Ishikawa (cell line): ENCODE data around the gene PRDM11.

ENCODE experiments used
- CEBPB ChIP-seq: IDR thresholded peaks from 2 replicates; pipeline ENCODE4 v1.6.1; 2012
- CREB1 ChIP-seq: IDR thresholded peaks from 2 replicates; pipeline ENCODE4 v1.6.1; 2012; ENCODE audit warnings: low read depth
- EGR1 ChIP-seq: IDR thresholded peaks from 2 replicates; pipeline ENCODE4 v1.6.1; 2012
- EP300 ChIP-seq: IDR thresholded peaks from 2 replicates; pipeline ENCODE4 v1.6.1; 2012; ENCODE audit warnings: borderline replicate concordance
- FOXM1 ChIP-seq: IDR thresholded peaks from 2 replicates; pipeline ENCODE4 v1.6.1; 2012; ENCODE audit warnings: low read depth, borderline replicate concordance
- NFIC ChIP-seq: IDR thresholded peaks from 2 replicates; pipeline ENCODE4 v1.6.1; 2012
- RAD21 ChIP-seq: IDR thresholded peaks from 2 replicates; pipeline ENCODE4 v1.6.1; 2012; ENCODE audit warnings: low read depth
- TAF1 ChIP-seq: IDR thresholded peaks from 2 replicates; pipeline ENCODE4 v1.6.1; 2012; ENCODE audit warnings: low read depth, mild to moderate bottlenecking
- TCF12 ChIP-seq: IDR thresholded peaks from 2 replicates; pipeline ENCODE4 v1.6.1; 2012; ENCODE audit warnings: low read depth
- TEAD4 ChIP-seq: IDR thresholded peaks from 2 replicates; pipeline ENCODE4 v1.6.1; 2012
- YY1 ChIP-seq: IDR thresholded peaks from 2 replicates; pipeline ENCODE4 v1.6.1; 2012; ENCODE audit warnings: low read depth
- ZBTB7A ChIP-seq: IDR thresholded peaks from 2 replicates; pipeline ENCODE4 v1.6.1; 2012; ENCODE audit warnings: low read depth
- TF ChIP-seq, protein P1 (sequence below): IDR thresholded peaks from 2 replicates; pipeline ENCODE4 v1.6.1; 2012
- TF ChIP-seq, protein P2 (sequence below): IDR thresholded peaks from 2 replicates; pipeline ENCODE4 v1.6.1; 2012
- TF ChIP-seq, protein P3 (sequence below): IDR thresholded peaks from 2 replicates; pipeline ENCODE4 v1.6.1; 2012; ENCODE audit warnings: low read depth, mild to moderate bottlenecking

PRDM11 gene

DNA sequence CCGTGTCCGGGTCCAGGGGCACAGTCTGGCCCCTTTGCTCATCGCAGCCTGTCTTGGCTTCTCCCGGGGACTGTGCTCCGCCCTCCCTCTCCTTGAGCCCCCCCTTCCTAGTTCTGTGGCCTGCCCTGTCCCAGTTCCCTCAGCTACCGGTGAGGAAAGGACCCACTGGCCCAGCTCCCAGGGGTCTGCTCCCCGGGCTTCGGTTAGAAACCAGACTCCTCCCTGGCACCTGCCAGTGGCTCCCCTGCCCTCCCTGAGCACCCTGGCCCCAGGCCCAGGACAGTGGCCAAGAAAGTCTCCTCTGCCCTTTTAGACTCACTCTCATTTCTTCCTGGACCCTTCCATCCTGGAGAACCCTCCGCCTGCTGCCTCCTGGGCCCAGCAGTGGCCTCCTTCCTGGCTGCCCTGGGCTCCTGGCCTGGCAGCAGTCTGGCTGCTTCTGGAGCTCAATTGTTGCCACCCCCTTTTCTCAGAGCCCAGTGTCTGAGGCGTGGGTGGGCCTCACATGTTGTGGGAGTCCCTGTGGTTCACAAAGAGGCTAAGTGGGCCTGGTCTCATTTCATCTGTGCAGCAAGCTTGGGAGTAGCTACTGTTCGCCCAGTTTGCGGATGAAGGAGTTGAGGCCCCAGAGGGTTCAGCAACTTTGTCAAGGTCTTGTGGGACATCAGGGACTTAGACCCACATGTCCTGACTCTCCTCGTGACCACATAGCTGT is 12.6 kb downstream of the PRDM11 start:
- no peak for TF ChIP-seq EP300
- TF ChIP-seq RAD21 = no peak
- no peak for TF ChIP-seq CEBPB
- TF ChIP-seq NFIC = no peak
- TF ChIP-seq EGR1 = no peak
- TF ChIP-seq ZBTB7A = no peak
- no peak for TF ChIP-seq TAF1
- TF ChIP-seq, protein P1, sequence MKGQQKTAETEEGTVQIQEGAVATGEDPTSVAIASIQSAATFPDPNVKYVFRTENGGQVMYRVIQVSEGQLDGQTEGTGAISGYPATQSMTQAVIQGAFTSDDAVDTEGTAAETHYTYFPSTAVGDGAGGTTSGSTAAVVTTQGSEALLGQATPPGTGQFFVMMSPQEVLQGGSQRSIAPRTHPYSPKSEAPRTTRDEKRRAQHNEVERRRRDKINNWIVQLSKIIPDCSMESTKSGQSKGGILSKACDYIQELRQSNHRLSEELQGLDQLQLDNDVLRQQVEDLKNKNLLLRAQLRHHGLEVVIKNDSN = no peak
- TF ChIP-seq, protein P2, sequence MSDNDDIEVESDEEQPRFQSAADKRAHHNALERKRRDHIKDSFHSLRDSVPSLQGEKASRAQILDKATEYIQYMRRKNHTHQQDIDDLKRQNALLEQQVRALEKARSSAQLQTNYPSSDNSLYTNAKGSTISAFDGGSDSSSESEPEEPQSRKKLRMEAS = no peak
- TF ChIP-seq FOXM1 = no peak
- no peak for TF ChIP-seq CREB1
- TF ChIP-seq TEAD4 = no peak
- TF ChIP-seq YY1 = no peak

DNA sequence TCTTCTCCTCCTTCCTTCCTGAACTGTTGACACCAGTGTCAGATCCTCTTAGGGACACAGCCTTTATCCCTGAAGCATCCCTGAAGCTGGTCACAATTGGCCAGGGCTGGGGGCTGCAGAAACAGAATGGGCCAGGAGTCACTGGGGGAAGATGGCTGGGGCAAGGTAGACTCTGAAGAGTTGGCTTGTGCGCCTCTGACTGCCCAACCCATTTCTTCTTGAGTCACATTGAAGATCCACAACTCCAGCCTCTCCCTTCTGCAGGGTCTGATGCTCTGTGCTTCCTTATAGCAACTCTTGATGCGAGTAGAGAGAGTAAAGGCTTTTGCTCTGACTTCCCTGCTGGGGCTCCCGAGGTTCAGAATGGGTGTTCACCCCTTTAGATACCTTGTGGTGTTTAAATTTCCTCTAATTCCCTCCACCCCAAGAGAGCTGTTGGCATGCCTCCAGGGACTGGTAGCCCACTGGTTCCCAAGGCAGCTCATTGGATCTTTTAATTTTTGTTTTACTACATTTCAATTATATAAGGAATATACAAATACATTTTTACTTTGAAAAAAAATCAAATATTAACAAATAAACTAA is 13.4 kb downstream of the PRDM11 start:
- TF ChIP-seq YY1 (no peak), FOXM1 (no peak), EGR1 (no peak), TCF12 (no peak), TAF1 (no peak), TEAD4 (no peak), RAD21 (no peak), NFIC (no peak), ZBTB7A (no peak), CREB1 (no peak), EP300 (no peak), CEBPB (no peak)
- TF ChIP-seq, protein P3, sequence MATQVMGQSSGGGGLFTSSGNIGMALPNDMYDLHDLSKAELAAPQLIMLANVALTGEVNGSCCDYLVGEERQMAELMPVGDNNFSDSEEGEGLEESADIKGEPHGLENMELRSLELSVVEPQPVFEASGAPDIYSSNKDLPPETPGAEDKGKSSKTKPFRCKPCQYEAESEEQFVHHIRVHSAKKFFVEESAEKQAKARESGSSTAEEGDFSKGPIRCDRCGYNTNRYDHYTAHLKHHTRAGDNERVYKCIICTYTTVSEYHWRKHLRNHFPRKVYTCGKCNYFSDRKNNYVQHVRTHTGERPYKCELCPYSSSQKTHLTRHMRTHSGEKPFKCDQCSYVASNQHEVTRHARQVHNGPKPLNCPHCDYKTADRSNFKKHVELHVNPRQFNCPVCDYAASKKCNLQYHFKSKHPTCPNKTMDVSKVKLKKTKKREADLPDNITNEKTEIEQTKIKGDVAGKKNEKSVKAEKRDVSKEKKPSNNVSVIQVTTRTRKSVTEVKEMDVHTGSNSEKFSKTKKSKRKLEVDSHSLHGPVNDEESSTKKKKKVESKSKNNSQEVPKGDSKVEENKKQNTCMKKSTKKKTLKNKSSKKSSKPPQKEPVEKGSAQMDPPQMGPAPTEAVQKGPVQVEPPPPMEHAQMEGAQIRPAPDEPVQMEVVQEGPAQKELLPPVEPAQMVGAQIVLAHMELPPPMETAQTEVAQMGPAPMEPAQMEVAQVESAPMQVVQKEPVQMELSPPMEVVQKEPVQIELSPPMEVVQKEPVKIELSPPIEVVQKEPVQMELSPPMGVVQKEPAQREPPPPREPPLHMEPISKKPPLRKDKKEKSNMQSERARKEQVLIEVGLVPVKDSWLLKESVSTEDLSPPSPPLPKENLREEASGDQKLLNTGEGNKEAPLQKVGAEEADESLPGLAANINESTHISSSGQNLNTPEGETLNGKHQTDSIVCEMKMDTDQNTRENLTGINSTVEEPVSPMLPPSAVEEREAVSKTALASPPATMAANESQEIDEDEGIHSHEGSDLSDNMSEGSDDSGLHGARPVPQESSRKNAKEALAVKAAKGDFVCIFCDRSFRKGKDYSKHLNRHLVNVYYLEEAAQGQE = no peak
- TF ChIP-seq, protein P2 = no peak
- TF ChIP-seq, protein P1 = no peak

DNA sequence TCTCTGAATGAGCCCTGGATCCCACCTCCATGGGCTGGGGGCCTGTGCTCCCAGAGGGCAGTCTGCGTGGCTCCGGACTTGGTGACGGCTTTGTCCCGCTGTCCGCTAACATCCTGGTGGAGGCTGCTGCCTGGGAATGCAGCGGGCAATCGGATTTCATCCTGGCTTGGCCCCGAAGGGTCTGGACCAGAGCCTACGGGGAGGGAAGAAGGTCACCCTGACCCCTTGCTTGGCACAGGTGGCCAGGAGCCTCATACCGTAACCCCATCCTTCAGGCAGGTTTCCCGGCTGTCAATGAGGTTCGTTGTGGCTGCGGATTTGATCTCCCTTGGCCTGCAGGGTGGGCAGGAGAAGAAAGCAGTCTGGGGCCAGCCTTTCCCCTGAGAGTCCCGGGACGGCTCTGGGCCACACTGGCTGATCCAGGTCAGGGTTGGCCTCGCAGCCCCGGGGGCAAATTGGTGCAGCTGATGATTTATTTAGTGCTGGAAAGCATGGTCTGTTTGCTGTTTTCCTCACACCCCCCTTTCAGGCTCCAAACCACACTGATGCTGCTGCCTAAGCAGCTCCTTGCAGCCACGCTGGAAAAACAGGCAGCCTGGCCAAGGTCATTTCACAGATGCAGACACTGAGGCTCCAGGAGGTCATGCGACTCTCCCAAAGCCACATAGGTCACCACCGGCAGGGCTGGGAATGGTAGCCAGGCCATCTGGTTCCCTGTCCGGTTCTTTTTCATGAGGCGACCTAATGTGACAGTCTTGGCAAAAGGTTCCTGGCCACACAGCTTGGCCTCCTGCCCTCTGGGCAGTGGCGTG is 15.0 kb downstream of the PRDM11 start:
- TF ChIP-seq NFIC (0 out of 2 replicates have a peak, but pooled peaks have one; percentile 19), EP300 (no peak)
- TF ChIP-seq, protein P3 = no peak

DNA sequence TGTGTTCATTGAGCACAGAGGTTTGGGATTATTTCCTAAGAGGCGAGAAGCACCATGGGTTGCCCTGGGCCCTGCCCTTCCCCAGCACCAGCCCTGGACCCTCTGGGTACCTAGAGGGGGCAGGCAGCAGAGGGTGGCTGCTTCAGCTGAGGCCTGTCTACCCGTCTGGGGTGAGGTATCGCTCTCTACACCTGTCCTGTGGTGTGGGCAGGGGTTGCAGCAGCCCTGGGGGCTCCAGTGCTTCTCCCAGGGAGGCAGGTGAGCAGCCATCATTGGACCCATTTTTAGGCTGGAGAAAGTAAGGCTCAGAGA is 15.6 kb downstream of the PRDM11 start:
- no peak for TF ChIP-seq TAF1
- TF ChIP-seq, protein P1 = no peak
- no peak for TF ChIP-seq EP300
- TF ChIP-seq ZBTB7A = no peak
- TF ChIP-seq EGR1 = no peak
- no peak for TF ChIP-seq RAD21
- TF ChIP-seq, protein P2 = 0 out of 2 replicates have a peak, but pooled peaks have one; percentile 6
- TF ChIP-seq, protein P3 = no peak
